PFSK-1 (cell line): ENCODE data around the gene RAB3IL1.

ENCODE experiments used
- FOXP2 ChIP-seq: optimal IDR thresholded peaks from 2 replicates; pipeline ENCODE3; 2011; ENCODE audit warnings: borderline replicate concordance, control low read depth, inconsistent platforms; ENCODE audit not compliant: insufficient read depth; ENCODE audit errors: extremely low read length, extremely low read depth
- POLR2AphosphoS5 ChIP-seq: IDR thresholded peaks from 2 replicates; pipeline ENCODE4 v1.6.1; 2012; ENCODE audit warnings: low read depth, mild to moderate bottlenecking, control low read depth, low read length, moderate library complexity
- SIN3A ChIP-seq: IDR thresholded peaks from 2 replicates; pipeline ENCODE4 v1.6.1; 2012; ENCODE audit warnings: mild to moderate bottlenecking, low read length, moderate library complexity, borderline replicate concordance; ENCODE audit not compliant: insufficient read depth
- TAF1 ChIP-seq: IDR thresholded peaks from 2 replicates; pipeline ENCODE4 v1.6.1; 2012; ENCODE audit warnings: low read length, control low read depth, borderline replicate concordance; ENCODE audit not compliant: insufficient read depth
- TF ChIP-seq, protein P1 (sequence below), 2 experiments: IDR thresholded peaks; 2 replicates each; pipeline versions ENCODE4 v1.6.1 to v1.8.0; 2011 to 2012; ENCODE audit warnings: low read depth in 2 of 2, low read length in 2 of 2, control low read depth in 1 of 2, inconsistent platforms in 1 of 2, mild to moderate bottlenecking in 1 of 2, moderate library complexity in 1 of 2; ENCODE audit not compliant: insufficient read depth in 1 of 2

RAB3IL1 gene

GRCh38 chr11:61883327-61883726, 34.0 kb downstream of the RAB3IL1 start:
- no peak for TF ChIP-seq TAF1
- no peak for TF ChIP-seq SIN3A
- TF ChIP-seq, protein P1, sequence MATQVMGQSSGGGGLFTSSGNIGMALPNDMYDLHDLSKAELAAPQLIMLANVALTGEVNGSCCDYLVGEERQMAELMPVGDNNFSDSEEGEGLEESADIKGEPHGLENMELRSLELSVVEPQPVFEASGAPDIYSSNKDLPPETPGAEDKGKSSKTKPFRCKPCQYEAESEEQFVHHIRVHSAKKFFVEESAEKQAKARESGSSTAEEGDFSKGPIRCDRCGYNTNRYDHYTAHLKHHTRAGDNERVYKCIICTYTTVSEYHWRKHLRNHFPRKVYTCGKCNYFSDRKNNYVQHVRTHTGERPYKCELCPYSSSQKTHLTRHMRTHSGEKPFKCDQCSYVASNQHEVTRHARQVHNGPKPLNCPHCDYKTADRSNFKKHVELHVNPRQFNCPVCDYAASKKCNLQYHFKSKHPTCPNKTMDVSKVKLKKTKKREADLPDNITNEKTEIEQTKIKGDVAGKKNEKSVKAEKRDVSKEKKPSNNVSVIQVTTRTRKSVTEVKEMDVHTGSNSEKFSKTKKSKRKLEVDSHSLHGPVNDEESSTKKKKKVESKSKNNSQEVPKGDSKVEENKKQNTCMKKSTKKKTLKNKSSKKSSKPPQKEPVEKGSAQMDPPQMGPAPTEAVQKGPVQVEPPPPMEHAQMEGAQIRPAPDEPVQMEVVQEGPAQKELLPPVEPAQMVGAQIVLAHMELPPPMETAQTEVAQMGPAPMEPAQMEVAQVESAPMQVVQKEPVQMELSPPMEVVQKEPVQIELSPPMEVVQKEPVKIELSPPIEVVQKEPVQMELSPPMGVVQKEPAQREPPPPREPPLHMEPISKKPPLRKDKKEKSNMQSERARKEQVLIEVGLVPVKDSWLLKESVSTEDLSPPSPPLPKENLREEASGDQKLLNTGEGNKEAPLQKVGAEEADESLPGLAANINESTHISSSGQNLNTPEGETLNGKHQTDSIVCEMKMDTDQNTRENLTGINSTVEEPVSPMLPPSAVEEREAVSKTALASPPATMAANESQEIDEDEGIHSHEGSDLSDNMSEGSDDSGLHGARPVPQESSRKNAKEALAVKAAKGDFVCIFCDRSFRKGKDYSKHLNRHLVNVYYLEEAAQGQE (IDR thresholded peaks at IDR 0.05; ENCODE audit: insufficient read depth in 1 of 2, low read depth in 2 of 2, low read length in 2 of 2), result no peak
- TF ChIP-seq FOXP2, result no peak
- no peak for TF ChIP-seq POLR2AphosphoS5

DNA sequence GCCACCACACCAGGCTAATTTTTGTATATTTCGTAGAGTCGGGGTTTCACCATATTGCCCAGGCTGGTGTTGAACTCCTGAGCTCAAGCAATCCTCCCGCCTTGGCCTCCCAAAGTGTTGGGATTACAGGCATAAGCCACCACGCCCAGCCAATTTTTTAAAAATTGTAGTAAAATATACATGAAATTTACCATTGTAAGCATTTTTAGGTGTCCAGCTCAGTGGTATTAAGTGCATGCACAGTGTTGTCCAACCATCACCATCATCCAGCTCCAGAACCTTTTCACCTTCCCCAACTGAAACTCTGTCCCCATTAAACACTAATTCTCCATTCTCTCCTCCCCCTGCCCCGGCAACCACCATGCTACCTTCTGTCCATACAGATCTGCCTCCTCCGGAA, 34.5 kb downstream of the RAB3IL1 start:
- no peak for TF ChIP-seq TAF1
- no peak for TF ChIP-seq SIN3A
- no peak for TF ChIP-seq FOXP2
- no peak for TF ChIP-seq POLR2AphosphoS5
- TF ChIP-seq, protein P1 (IDR thresholded peaks at IDR 0.05; ENCODE audit: insufficient read depth in 1 of 2, low read depth in 2 of 2, low read length in 2 of 2), result no peak

DNA sequence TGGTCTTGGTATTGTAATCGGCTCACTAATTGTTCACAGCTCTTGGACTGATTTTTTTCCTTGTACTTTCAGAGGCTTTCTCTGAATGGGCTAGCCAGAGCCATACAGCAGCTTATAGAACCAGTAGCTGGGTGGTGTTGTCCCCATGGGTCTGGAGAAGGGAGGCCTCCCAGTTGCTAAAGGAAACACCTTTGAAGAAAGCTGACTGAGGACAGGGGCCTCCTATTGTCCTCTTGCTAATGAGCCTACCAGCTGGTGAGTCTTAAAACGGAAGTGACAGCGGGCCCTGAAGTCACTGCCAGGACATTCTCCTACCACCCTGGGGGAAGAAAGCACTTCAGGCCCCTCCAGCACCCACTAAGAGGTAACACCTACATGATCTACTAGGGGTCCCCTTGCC, 36.0 kb downstream of the RAB3IL1 start:
- no peak for TF ChIP-seq SIN3A
- TF ChIP-seq POLR2AphosphoS5, result no peak
- TF ChIP-seq TAF1, result no peak
- TF ChIP-seq, protein P1 (IDR thresholded peaks at IDR 0.05; ENCODE audit: insufficient read depth in 1 of 2, low read depth in 2 of 2, low read length in 2 of 2), result no peak
- no peak for TF ChIP-seq FOXP2

DNA sequence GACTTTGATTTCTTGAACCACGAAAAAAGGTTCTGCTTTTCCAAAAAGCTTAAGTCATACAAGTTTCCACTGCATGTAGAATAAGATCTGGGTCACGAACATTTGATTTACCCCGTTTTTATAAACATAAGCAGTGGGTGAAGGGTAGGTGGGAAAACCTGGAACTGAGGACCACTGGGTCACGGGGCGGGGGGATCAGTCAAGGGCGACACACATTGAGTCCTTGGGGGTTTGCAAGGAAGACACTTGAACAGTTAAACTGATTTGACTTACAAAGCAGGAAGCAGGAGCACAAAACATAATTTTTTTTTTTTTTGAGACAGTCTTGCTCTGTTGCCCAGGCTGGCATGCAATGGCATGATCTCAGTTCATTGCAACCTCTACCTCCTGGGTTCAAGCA, 36.9 kb downstream of the RAB3IL1 start:
- no peak for TF ChIP-seq SIN3A

- TF ChIP-seq POLR2AphosphoS5 (no peak), SIN3A (no peak), TAF1 (no peak), FOXP2 (no peak)
- TF ChIP-seq, protein P1 (IDR thresholded peaks at IDR 0.05; ENCODE audit: insufficient read depth in 1 of 2, low read depth in 2 of 2, low read length in 2 of 2), result no peak
Observed at GRCh38 chr11:61880031-61880430, 37.3 kb downstream of the RAB3IL1 start.
